ENCODE measurements around the gene FLT4.
"Not testable (repeated sequence)": the region's sequence is repeated elsewhere in the genome, so short reads cannot be mapped to it uniquely, and the experiment has no call there.

Gene FLT4

DNA sequence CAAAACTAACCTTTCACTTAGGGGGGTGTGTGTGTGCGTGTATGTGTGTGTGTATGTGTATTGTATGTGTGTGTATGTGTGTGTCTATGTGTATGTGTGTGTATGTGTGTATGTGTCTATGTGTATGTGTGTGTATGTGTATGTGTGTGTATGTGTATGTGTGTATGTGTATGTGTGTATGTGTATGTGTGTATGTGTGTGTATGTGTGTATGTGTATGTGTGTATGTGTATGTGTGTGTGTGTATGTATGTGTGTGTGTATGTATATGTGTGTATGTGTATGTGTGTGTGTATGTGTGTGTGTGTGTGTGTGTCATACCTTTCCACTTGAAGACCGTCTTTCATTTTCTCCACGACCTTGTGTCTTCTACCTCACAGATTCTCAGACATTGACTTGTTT is 20.8 kb upstream of the FLT4 start:
- DNase-seq (ENCODE audit: low spot score): no peak

DNA sequence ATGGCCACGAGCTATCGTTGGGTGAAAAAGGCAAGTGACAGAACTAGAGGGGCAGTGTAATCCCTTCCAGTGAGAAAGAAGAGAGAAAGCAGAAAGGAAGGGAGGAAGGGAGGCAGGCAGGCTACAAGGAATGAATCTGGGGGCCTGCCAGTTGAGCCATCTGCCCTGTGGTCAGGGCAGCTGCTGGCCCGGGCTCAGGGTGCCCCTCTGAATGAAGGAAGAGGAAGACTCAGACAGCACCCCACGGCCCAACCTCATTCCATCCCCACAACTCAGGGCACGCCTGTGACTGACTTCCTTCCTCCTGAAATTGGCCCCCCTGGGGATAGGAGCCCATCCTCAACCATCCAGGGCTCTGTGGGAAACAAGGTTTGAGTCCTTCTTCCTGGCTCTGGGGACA is 20.3 kb upstream of the FLT4 start:
- no peak for DNase-seq (ENCODE audit: low spot score)

- no peak for DNase-seq (ENCODE audit: low spot score)
Observed at GRCh38 chr5:180668835-180669596, 19.6 kb upstream of the FLT4 start.

DNA sequence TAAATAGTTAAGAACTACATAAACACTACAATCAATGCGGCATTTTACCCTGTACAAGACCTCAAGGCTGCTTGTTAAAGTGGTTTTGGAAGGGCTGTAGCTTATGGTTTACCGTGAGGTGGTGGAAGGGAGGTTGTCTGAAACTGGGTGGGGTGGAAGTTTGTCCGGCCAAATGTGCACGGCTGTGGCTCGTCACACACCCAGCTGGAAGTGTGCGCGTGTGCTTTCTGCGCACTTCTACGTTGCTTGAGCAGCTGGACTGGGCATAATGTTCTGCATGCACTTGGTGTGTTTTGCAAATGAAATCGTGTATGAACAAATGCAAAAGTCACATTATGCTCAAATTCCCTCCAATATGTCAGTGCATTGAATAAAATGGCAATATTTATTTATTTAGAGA is 17.4 kb upstream of the FLT4 start:
- no peak for DNase-seq (ENCODE audit: low spot score)

- no peak for DNase-seq (ENCODE audit: low spot score)
Observed at GRCh38 chr5:180665682-180666404, 16.4 kb upstream of the FLT4 start.

- no peak for DNase-seq (ENCODE audit: low spot score)
Observed at GRCh38 chr5:180658774-180659564, 9.6 kb upstream of the FLT4 start.

DNA sequence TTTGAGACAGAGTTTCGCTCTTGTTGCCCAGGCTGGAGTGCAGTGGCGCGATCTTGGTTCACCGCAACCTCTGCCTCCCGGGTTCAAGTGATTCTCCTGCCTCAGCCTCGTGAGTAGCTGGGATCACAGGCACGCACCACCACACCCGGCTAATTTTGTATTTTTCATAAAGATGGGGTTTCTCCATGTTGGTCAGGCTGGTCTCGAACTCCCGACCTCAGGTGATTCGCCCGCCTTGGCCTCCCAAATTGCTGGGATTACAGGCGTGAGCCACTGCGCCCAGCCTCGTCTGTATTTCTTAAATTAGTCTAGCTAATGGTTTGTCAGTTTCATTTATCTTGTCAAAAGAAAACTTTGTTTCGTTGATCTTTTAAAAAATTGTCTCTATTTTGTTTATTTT is 5.8 kb upstream of the FLT4 start:
- not testable (repeated sequence) for DNase-seq (ENCODE audit: low spot score)

DNA sequence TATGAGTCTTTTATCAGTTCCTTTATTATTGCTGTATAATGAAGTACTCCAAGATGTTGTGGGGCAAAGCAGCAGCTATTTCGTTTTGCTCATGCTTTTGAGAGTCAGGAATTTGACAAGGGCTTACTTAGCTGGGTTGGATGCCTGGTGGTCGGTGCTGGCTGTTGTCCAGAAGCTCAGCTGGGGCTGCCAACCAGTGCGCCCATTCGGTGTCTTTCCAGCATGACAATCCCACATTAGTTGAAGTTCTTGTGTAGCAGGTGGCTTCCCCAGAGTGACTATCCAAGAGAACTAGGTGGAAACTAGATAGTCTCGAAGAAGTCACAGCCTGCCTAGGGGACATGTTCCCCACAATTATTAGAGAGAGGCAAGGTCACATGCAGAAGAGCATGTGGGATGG is 3.4 kb upstream of the FLT4 start:
- no peak for DNase-seq (ENCODE audit: low spot score)

DNA sequence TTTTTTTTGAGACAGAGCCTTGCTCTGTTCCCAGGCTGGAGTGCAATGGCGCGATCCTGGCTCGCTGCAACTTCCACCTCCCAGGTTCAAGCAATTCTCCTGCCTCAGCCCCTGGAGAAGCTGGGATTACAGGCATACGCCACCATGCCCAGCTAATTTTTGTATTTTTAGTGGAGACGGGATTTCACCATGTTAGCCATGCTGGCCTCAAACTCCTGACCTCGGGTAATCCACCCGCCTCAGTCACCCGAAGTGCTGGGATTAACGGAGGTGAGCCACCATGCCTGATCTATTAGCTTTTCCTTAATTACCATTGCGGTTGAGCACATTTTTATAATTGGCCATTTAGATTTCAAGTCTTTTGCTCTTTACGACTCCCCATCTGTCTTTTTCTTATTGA is 2.9 kb upstream of the FLT4 start:
- no peak for DNase-seq (ENCODE audit: low spot score)

DNA sequence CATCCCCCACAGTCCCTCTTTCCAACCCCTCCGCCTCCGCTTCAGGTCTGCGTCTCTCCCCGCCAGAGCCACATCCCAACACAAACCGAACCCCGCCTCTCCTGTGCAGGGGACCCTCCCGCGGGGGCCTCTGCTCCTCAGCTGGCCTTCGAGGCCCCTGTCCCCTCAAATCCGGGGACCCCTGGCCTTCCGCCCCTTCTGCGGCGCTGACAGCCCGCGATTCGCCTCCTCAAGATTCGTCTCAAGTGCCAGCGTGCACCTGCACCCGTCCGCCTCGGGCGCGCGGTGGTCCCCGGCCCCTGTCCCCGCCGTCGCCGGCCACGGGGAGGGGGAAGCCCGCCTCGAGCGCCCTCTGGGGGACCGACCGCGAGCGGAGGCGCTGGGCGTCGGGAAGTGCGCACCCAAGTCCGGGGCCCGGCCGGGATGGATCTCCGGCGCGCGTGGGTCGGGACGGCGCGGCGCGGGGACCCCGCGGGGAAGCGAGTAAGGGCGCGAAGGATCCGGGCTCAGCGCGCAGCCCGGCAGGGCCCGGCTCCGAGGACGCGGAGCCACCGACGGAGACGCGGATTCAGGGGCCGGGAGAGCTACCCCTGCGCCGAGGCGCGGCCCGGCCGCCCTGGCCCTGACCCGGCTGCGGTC is 623 bp downstream of the FLT4 start:
- no peak for DNase-seq (ENCODE audit: low spot score)

- no peak for DNase-seq (ENCODE audit: low spot score)
Observed at GRCh38 chr5:180647941-180648500, 1.4 kb downstream of the FLT4 start.

GRCh38 chr5:180647465-180647864 is 1.9 kb downstream of the FLT4 start:
- no peak for DNase-seq (ENCODE audit: low spot score)

GRCh38 chr5:180646963-180647305 is 2.5 kb downstream of the FLT4 start:
- DNase-seq (ENCODE audit: low spot score): no peak

- DNase-seq (ENCODE audit: low spot score): no peak
Observed at GRCh38 chr5:180646289-180646962, 3.0 kb downstream of the FLT4 start.

GRCh38 chr5:180645274-180646204 is 3.9 kb downstream of the FLT4 start:
- no peak for DNase-seq (ENCODE audit: low spot score)

GRCh38 chr5:180644825-180645273 is 4.6 kb downstream of the FLT4 start:
- DNase-seq (ENCODE audit: low spot score): no peak

- DNase-seq (ENCODE audit: low spot score): no peak
Observed at GRCh38 chr5:180644129-180644824, 5.1 kb downstream of the FLT4 start.

DNA sequence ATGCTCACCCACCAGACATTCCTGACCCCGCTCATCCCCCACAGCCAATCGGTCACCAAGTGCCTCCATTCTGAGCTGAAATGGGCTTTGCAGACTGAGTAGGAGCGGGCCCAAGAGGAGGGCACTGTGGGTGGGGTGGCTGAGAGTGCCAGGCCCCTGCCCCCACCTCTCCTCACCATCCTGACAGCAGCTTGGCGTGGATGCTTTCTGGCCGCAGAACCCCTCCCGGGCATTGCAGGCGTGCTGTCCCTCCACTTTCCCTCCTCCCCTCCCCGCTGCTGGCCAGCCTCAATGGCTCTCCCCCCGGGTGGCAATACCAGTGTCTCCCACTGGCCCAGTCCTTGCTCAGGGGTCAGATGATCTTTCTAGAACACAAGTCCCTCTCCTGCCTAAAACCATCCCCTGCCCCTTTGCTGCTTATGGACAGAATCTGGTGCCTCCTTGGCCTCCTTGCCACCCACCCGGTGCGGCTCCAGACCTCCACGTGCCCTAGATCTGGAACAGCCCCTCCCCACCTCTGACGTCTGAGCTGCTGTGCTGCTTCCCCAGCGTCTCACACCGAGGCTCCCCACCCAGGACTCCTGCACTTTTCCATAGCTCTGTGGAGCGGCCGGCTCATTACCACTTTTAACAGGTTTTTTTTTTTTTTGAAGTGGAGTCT is 6.1 kb downstream of the FLT4 start:
- no peak for DNase-seq (ENCODE audit: low spot score)

DNA sequence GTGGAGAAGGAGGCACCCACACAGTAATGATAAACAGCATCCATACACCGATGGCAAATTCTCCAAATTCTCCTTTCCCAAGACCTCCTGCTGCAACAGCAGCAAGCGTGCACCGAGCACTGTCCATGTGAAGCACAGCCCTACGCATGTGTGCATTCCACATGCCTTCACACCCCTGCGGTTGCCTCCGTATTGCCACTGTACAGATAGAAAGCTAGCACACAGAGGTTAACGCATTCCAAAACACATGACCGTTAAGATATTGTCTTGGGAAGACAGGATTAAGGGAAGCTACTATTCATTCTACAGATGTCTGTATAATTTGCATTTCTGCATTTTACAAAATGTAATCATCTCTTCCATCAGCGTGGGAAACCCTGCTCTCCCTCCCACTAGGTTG is 6.6 kb downstream of the FLT4 start:
- DNase-seq (ENCODE audit: low spot score): no peak
